SU-DHL-6 (cell line): ENCODE data around the gene BIRC3.

Experiments
- H2AFZ ChIP-seq: fragments of 200-600 bp; sonication (generic); 2 replicates; pipeline ENCODE4 v1.6.1; 2014; ENCODE audit warnings: low read depth, mild to moderate bottlenecking, moderate library complexity, mixed read lengths, antibody characterized with exemption, low read length; ENCODE audit not compliant: severe bottlenecking
- H3F3A ChIP-seq: fragments of 200-600 bp; shearing (Covaris generic); 2 replicates; pipeline ENCODE4 v1.6.0; 2016; ENCODE audit warnings: antibody characterized with exemption, mild to moderate bottlenecking; ENCODE audit not compliant: insufficient read depth
- H3K27ac ChIP-seq: fragments of 200-600 bp; sonication (generic); 2 replicates; pipeline ENCODE4 v1.5.1; 2016; ENCODE audit warnings: low read depth, mild to moderate bottlenecking, low read length, moderate library complexity, mixed read lengths
- H3K27me3 ChIP-seq: fragments of 200-600 bp; sonication (generic), shearing (Covaris generic); 2 replicates; pipeline ENCODE4 v1.6.0; 2014; ENCODE audit warnings: mild to moderate bottlenecking, low read length
- H3K36me3 ChIP-seq: fragments of 200-600 bp; sonication (generic); 2 replicates; pipeline ENCODE4 v1.6.1; 2014; ENCODE audit warnings: mild to moderate bottlenecking, low read length, mixed read lengths
- H3K4me2 ChIP-seq: fragments of 300-600, 200-600 bp; shearing (Covaris generic), sonication (generic); 2 replicates; pipeline ENCODE4 v1.6.0; 2014; ENCODE audit warnings: low read length, low read depth, mild to moderate bottlenecking; ENCODE audit not compliant: poor library complexity, severe bottlenecking
- H3K4me3 ChIP-seq: fragments of 200-600 bp; sonication (generic); 2 replicates; pipeline ENCODE4 v1.5.1; 2014; ENCODE audit warnings: antibody characterized with exemption, low read length, mild to moderate bottlenecking, mixed read lengths; ENCODE audit not compliant: insufficient read depth, poor library complexity, severe bottlenecking
- H3K79me2 ChIP-seq: fragments of 200-600 bp; sonication (generic); 2 replicates; pipeline ENCODE4 v1.6.1; 2014; ENCODE audit warnings: mild to moderate bottlenecking, low read length, moderate library complexity; ENCODE audit not compliant: insufficient read depth
- H3K9ac ChIP-seq: fragments of 200-600 bp; sonication (generic); 2 replicates; pipeline ENCODE4 v1.7.0; 2014; ENCODE audit warnings: mild to moderate bottlenecking, low read length
- H3K9me2 ChIP-seq: fragments of 200-600 bp; sonication (generic); replicated peaks from 2 replicates; pipeline ENCODE4 v1.6.1; 2014; ENCODE audit warnings: low read length; ENCODE audit not compliant: insufficient read depth
- H3K9me3 ChIP-seq: fragments of 200-600 bp; sonication (generic); 2 replicates; pipeline ENCODE4 v1.6.1; 2014; ENCODE audit warnings: low read length, mixed read lengths; ENCODE audit not compliant: insufficient read depth
- H4K20me1 ChIP-seq: fragments of 200-600 bp; sonication (generic); 2 replicates; pipeline ENCODE4 v1.6.1; 2014; ENCODE audit warnings: low read depth, mild to moderate bottlenecking, antibody characterized with exemption, low read length, moderate library complexity, mixed read lengths
- CTCF ChIP-seq: fragments of 200-600 bp; sonication (generic); IDR thresholded peaks from one replicate; pipeline ENCODE4 v1.5.1; 2017; ENCODE audit warnings: antibody characterized with exemption, mild to moderate bottlenecking, low read length, moderate library complexity; ENCODE audit not compliant: insufficient read depth, poor library complexity, severe bottlenecking
- EZH2phosphoT487 ChIP-seq: fragments of 200-600 bp; sonication (generic), shearing (Covaris generic); conservative IDR thresholded peaks from 2 replicates; pipeline ENCODE4 v1.6.1; 2018; ENCODE audit warnings: mild to moderate bottlenecking, antibody characterized with exemption, low read length, moderate library complexity, mixed read lengths

Gene BIRC3

GRCh38 chr11:102375720-102376399 is 58.6 kb downstream of the BIRC3 start:
- no peaks in the 10 kb centered on the region; the same call in 1 of the 2 replicates for H3F3A ChIP-seq
- H3K4me3 ChIP-seq: no peak overlapping the region
- H3K9me2 ChIP-seq: no peaks in the 10 kb centered on the region
- no peaks in the 10 kb centered on the region for H4K20me1 ChIP-seq
- no peak overlapping the region for H2AFZ ChIP-seq
- H3K27ac ChIP-seq: no peak overlapping the region
- peaks cover 21% of the 10 kb centered on the region; the same call in 1 of the 2 replicates for H3K36me3 ChIP-seq
- 0 out of 2 replicates have a peak, but pooled peaks cover 8% of the 10 kb centered on the region for H3K79me2 ChIP-seq
- H3K27me3 ChIP-seq: no peaks in the 10 kb centered on the region
- no peaks in the 10 kb centered on the region for H3K9me3 ChIP-seq
- H3K9ac ChIP-seq: no peak overlapping the region
- TF ChIP-seq CTCF (no peak), EZH2phosphoT487 (no peak)
- H3K4me2 ChIP-seq: no peak overlapping the region

- no peak overlapping the region for H3K27ac ChIP-seq
- TF ChIP-seq CTCF (no peak), EZH2phosphoT487 (no peak)
- H3K36me3 ChIP-seq: peaks cover 21% of the 10 kb centered on the region; the same call in 1 of the 2 replicates
- H4K20me1 ChIP-seq: no peaks in the 10 kb centered on the region
- H3K9me3 ChIP-seq: no peaks in the 10 kb centered on the region
- H3K4me3 ChIP-seq: no peak overlapping the region
- no peaks in the 10 kb centered on the region; the same call in 1 of the 2 replicates for H3F3A ChIP-seq
- no peak overlapping the region for H3K4me2 ChIP-seq
- H3K9ac ChIP-seq: no peak overlapping the region
- 0 out of 2 replicates have a peak, but pooled peaks cover 8% of the 10 kb centered on the region for H3K79me2 ChIP-seq
- H2AFZ ChIP-seq: no peak overlapping the region
- H3K9me2 ChIP-seq: no peaks in the 10 kb centered on the region
- H3K27me3 ChIP-seq: no peaks in the 10 kb centered on the region
These were observed 60.6 kb downstream of the BIRC3 start for GRCh38 chr11:102377891-102378290.

- 0 out of 2 replicates have a peak, but pooled peaks cover 8% of the 10 kb centered on the region for H3K79me2 ChIP-seq
- no peaks in the 10 kb centered on the region for H3K27me3 ChIP-seq
- H3F3A ChIP-seq: no peaks in the 10 kb centered on the region; the same call in 1 of the 2 replicates
- no peaks in the 10 kb centered on the region for H3K9me2 ChIP-seq
- no peak overlapping the region for H3K9ac ChIP-seq
- H4K20me1 ChIP-seq: no peaks in the 10 kb centered on the region
- no peak overlapping the region for H3K4me2 ChIP-seq
- no peak overlapping the region for H3K27ac ChIP-seq
- peaks cover 21% of the 10 kb centered on the region; the same call in 1 of the 2 replicates for H3K36me3 ChIP-seq
- H3K4me3 ChIP-seq: no peak overlapping the region
- no peak for TF ChIP-seq CTCF
- TF ChIP-seq EZH2phosphoT487: no peak
- H2AFZ ChIP-seq: no peak overlapping the region
- no peaks in the 10 kb centered on the region for H3K9me3 ChIP-seq
These were observed 61.5 kb downstream of the BIRC3 start for GRCh38 chr11:102378818-102379217.
